Upper lobe of left lung (tissue), 6 donors: ENCODE measurements around the gene KLK6. TPM values are rescaled to one million over a fixed set of nuclear protein-coding genes. Genes with fewer than 3 reads are reported as not detected.

ENCODE experiments used
- ATAC-seq, 2 donors: fragments of 200-7000 bp; cut with Tn5 transposase; one replicate each; pipeline ENCODE4 v1.9.1; 2022; ENCODE audit warnings: mild to moderate bottlenecking in 2 of 2, moderate library complexity in 2 of 2; ENCODE audit not compliant: low FRiP score in 2 of 2
- DNase-seq, 2 donors: peaks; one replicate each; pipeline ENCODE4 v3.0.0-alpha.2; 2019 to 2020
- H3K27ac ChIP-seq, 4 donors: fragments of 200-600 bp; sonication (generic); one replicate each; pipeline ENCODE4 v1.5.1; 2016 to 2019
- H3K27me3 ChIP-seq, 4 donors: fragments of 200-600 bp; sonication (generic); one replicate each; pipeline ENCODE4 v1.5.1; 2017 to 2019
- H3K36me3 ChIP-seq, 4 donors: fragments of 200-600 bp; sonication (generic); one replicate each; pipeline ENCODE4 v1.5.1; 2016 to 2019
- H3K4me1 ChIP-seq, 4 donors: fragments of 200-600 bp; sonication (generic); one replicate each; pipeline ENCODE4 v1.5.1; 2018 to 2019
- H3K4me3 ChIP-seq, 4 donors: fragments of 200-600 bp; sonication (generic); one replicate each; pipeline ENCODE4 v1.5.1; 2017 to 2019; ENCODE audit warnings: mild to moderate bottlenecking in 2 of 4, moderate library complexity in 1 of 4
- H3K9me3 ChIP-seq, 4 donors: fragments of 200-600 bp; sonication (generic); one replicate each; pipeline ENCODE4 v1.5.1; 2018 to 2019
- EP300 ChIP-seq, 4 donors: sonication (generic); formaldehyde crosslinking; IDR thresholded peaks; one replicate each; pipeline ENCODE4 v1.5.1; 2017; ENCODE audit warnings: antibody characterized with exemption in 4 of 4, control low read depth in 2 of 4
- POLR2A ChIP-seq, 4 donors: fragments of 450-650 bp; IDR thresholded peaks; one replicate each; pipeline ENCODE4 v1.5.1; 2016 to 2017; ENCODE audit warnings: antibody characterized with exemption in 4 of 4, mild to moderate bottlenecking in 2 of 4
- POLR2AphosphoS5 ChIP-seq, 2 donors: sonication (generic); formaldehyde crosslinking; IDR thresholded peaks; one replicate each; pipeline ENCODE4 v1.5.1; 2017; ENCODE audit warnings: antibody characterized with exemption in 2 of 2
- WGBS, 2 donors: methylation state at CpG; one replicate each; pipeline ENCODE4 v1.1.5; 2017 to 2018; 5-methylcytosine and 5-hydroxymethylcytosine counted together
- total RNA-seq, 6 donors: library from RNA; depleted of rRNA in 4 of 6; stranded (reverse); fragments of >200 nt in 4 of 6; gene quantifications; one replicate each; pipeline versions ENCODE4 v1.1.0 to v1.2.1, GENCODE V29; 2016 to 2021
- TF ChIP-seq, protein P1 (sequence below), 6 experiments: fragments of 450-650 bp in 4 of 6; fragments of 200-600 bp in 2 of 6; sonication (generic) in 2 of 6; IDR thresholded peaks; one replicate each; pipeline ENCODE4 v1.5.1; 2016 to 2019; ENCODE audit warnings: antibody characterized with exemption in 6 of 6
- donor health status: DM: no; HTN: no; CAD: no; lungs with moderate emphysema.
- donor health status: DM: no; HTN: yes; CAD: no; lungs with severe emphysema.

KLK6 gene
- total RNA-seq, 6 donors from 2014 or later: not detected

DNA sequence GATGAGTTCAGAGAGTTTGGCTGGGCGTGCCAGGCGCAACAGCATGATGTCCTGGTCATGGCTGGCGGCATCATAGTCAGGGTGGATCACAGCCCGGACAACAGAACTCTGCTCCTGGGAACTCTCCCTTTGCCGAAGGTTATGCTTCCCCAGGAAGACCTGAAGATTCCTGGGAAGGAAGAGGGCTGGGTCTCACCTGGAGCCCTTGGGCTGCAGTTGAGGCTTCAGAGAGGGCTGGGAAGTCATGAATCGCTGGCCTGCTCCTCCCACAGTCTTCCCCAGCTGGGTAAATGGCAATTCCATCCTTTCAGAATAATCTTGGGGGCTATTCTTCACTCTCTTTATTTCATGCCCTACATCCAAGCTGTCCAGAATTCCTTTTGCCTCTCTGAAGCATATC lies 6.0 kb downstream of the KLK6 start:
- Histone ChIP-seq H3K27ac (no peak overlapping the region), H3K4me3 (no peak overlapping the region), H3K36me3 (no peaks in the 10 kb centered on the region), H3K27me3 (no peaks in the 10 kb centered on the region), H3K4me1 (no peaks in the 10 kb centered on the region), H3K9me3 (no peaks in the 10 kb centered on the region)
- no peak for DNase-seq
- TF ChIP-seq POLR2A (IDR thresholded peaks at IDR 0.05) (no peak), POLR2AphosphoS5 (IDR thresholded peaks at IDR 0.05) (no peak), EP300 (IDR thresholded peaks at IDR 0.05) (no peak)
- TF ChIP-seq, protein P1, sequence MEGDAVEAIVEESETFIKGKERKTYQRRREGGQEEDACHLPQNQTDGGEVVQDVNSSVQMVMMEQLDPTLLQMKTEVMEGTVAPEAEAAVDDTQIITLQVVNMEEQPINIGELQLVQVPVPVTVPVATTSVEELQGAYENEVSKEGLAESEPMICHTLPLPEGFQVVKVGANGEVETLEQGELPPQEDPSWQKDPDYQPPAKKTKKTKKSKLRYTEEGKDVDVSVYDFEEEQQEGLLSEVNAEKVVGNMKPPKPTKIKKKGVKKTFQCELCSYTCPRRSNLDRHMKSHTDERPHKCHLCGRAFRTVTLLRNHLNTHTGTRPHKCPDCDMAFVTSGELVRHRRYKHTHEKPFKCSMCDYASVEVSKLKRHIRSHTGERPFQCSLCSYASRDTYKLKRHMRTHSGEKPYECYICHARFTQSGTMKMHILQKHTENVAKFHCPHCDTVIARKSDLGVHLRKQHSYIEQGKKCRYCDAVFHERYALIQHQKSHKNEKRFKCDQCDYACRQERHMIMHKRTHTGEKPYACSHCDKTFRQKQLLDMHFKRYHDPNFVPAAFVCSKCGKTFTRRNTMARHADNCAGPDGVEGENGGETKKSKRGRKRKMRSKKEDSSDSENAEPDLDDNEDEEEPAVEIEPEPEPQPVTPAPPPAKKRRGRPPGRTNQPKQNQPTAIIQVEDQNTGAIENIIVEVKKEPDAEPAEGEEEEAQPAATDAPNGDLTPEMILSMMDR (IDR thresholded peaks at IDR 0.05): no peak
- WGBS, 2 donors: 94 to 100% methylated on average over 1 to 6 of the region's 6 CpGs
- ATAC-seq: no peak

GRCh38 chr19:50962245-50962644 lies 7.1 kb downstream of the KLK6 start:
- WGBS, 2 donors: 89 to 100% methylated on average over 1 of the region's 1 CpG
- DNase-seq (no peak), ATAC-seq (no peak)
- no peak for TF ChIP-seq POLR2A (IDR thresholded peaks at IDR 0.05)
- no peak for TF ChIP-seq EP300 (IDR thresholded peaks at IDR 0.05)
- TF ChIP-seq, protein P1 (IDR thresholded peaks at IDR 0.05): no peak
- no peak for TF ChIP-seq POLR2AphosphoS5 (IDR thresholded peaks at IDR 0.05)
- Histone ChIP-seq H3K4me1 (no peaks in the 10 kb centered on the region), H3K36me3 (no peaks in the 10 kb centered on the region), H3K4me3 (no peak overlapping the region), H3K27me3 (no peaks in the 10 kb centered on the region), H3K9me3 (no peaks in the 10 kb centered on the region), H3K27ac (no peak overlapping the region)

DNA sequence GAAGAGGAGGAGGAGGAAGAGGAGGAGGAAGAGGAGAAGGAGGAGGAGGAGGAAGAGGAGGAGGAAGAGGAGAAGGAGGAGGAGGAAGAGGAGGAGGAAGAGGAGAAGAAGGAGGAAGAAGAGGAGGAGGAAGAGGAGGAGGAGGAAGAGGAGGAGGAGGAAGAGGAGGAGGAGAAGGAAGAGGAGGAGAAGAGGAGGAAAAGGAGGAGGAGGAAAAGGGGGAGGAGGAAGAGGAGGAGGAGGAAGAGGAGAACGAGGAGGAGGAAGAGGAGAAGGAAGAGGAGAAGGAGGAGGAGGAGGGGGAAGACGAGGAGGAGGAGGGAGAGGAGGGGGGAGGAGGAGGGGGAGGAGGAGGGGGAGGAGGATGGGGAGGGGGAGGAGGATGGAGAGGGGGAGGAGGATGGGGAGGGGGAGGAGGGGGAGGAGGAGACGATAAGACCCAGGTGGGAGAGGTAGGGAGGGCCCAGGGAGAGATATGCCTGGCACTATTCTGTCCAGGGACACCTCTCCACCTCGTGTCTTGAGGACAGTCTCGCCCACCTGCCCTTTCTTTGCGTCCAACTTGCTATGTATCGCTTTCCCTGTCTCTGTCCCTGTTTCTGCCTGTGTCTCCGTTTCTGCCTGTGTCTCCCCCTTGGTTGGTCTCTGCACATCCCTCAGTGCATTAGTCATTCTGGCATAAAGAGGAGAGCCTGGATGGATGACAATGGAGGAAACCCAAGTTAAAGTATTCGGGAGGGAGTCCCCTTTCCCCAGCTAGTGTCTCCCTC lies 9.5 kb downstream of the KLK6 start:
- Histone ChIP-seq H3K36me3 (no peaks in the 10 kb centered on the region), H3K27me3 (no peaks in the 10 kb centered on the region), H3K4me1 (no peaks in the 10 kb centered on the region), H3K4me3 (no peak overlapping the region), H3K27ac (no peak overlapping the region), H3K9me3 (no peaks in the 10 kb centered on the region)
- no peak for DNase-seq
- TF ChIP-seq EP300 (IDR thresholded peaks at IDR 0.05) (no peak), POLR2AphosphoS5 (IDR thresholded peaks at IDR 0.05) (no peak), POLR2A (IDR thresholded peaks at IDR 0.05) (no peak)
- TF ChIP-seq, protein P1 (IDR thresholded peaks at IDR 0.05): no peak
- no peak for ATAC-seq
- WGBS, 2 donors: 55 to 60% methylated on average over 8 to 9 of the region's 9 CpGs

GRCh38 chr19:50957587-50957986 lies 11.8 kb downstream of the KLK6 start:
- no peak for ATAC-seq
- no peak for DNase-seq
- WGBS, 2 donors: 58 to 73% methylated on average over 8 of the region's 8 CpGs

More at GRCh38 chr19:50957587-50957986, 11.8 kb downstream of the KLK6 start:
- no peaks in the 10 kb centered on the region for H3K36me3 ChIP-seq
- TF ChIP-seq POLR2A (IDR thresholded peaks at IDR 0.05) (no peak), POLR2AphosphoS5 (IDR thresholded peaks at IDR 0.05) (no peak), EP300 (IDR thresholded peaks at IDR 0.05) (no peak)
- TF ChIP-seq, protein P1 (IDR thresholded peaks at IDR 0.05): no peak
- no peaks in the 10 kb centered on the region for H3K4me1 ChIP-seq
- H3K27me3 ChIP-seq: no peaks in the 10 kb centered on the region
- no peak overlapping the region for H3K27ac ChIP-seq
- H3K9me3 ChIP-seq: no peaks in the 10 kb centered on the region
- H3K4me3 ChIP-seq: no peak overlapping the region
